ENCODE results near the gene KLRB1. TPM values are rescaled to one million over a fixed set of nuclear protein-coding genes. Genes with fewer than 3 reads are reported as not detected.
"Not testable (repeated sequence)": the region's sequence is repeated elsewhere in the genome, so short reads cannot be mapped to it uniquely, and the experiment has no call there.

The KLRB1 gene
- total and polyA plus RNA-seq, 2 of the 13 experiments (the other 11 are each of a cell fraction or from before 2014, with no cell fraction given): not detected

DNA sequence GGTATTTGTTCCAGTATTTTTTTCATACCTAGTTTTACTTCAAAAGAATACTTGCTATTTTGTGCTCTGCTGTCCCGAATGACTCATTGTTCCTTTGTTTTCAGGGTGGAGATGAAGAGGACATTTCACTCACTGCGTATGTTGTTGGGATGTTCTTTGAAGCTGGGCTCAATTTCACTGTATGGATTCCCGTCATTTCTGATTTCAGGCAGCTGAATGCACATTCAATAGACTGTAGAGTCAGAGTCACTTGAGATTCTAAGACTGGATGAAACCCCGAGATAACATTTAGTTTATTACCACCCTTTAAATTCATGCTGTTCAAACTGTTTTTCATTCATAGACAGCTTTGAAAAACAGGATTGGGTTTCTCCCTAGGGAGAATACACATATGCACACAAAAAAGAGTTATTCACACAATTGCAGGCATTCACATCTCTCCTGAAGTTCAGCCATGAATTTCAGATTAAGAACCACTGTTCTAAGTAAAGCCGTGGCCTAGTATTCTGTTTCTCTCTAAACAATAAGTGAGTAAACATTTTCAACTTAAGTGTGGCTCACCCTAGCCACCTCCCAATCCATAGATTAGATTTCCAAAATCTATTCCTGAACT, 44.8 kb downstream of the KLRB1 start:
- 100% methylated on average over 2 of the region's 5 CpGs for WGBS (ENCODE audit: low lambda C conversion rate)
- H3K27ac ChIP-seq (ENCODE audit: extremely low read length, insufficient read depth, low read length); H3K79me2 ChIP-seq (ENCODE audit: insufficient read depth, low read length); H3K9me3 ChIP-seq (ENCODE audit: low read length); DNase-seq (ENCODE audit: low spot score); H3K4me2 ChIP-seq (ENCODE audit: low read depth, low read length); POLR2A ChIA-PET; H3K4me3 ChIP-seq (replicated peaks in 1 of 3; ENCODE audit: insufficient read depth in 1 of 3, low read depth in 2 of 3, low read length in 3 of 3); intact Hi-C loops (cut with micrococcal nuclease; ENCODE audit: unreplicated experiment); H2AFZ ChIP-seq (ENCODE audit: low read length); BruUV-seq (replicated peaks); H3K36me3 ChIP-seq (replicated peaks in 1 of 2; ENCODE audit: control insufficient read depth in 1 of 2, insufficient read depth in 2 of 2, low read length in 2 of 2); ATAC-seq; FAIRE-seq; in situ Hi-C loops (cut with HindIII; ENCODE audit: extremely low pct_ligation_motif_present, low pct_unique_long_range_greater_than_20kb); H3K9ac ChIP-seq (ENCODE audit: insufficient read depth, low read depth, low read length); H4K20me1 ChIP-seq (ENCODE audit: insufficient read depth, low read length); H3K4me1 ChIP-seq (ENCODE audit: insufficient read depth, low read length); CTCF ChIA-PET (ENCODE audit: low intra/inter-chr PET ratio, low total read pairs); H3K27me3 ChIP-seq (ENCODE audit: control insufficient read depth in 1 of 2, insufficient read depth in 2 of 2, low read length in 2 of 2): not testable (repeated sequence)

DNA sequence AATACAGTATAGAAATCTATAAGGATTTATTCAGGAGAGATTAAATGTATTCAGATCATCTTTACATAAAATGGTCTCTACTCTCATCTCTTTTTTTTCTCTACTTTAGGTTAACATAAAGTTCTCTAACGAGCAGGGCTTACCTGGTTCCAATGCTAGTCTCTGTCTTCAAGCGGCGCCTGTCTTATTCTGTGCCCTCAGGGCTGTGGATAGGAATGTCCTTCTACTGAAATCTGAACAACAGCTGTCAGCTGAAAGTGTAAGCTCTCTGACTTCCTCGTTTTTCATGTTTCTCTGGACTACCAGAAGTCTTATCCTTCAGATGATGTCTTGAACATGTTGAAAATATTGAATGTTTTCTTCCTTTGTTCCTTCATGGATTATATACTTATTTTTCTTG, 62.2 kb downstream of the KLRB1 start:
- H3K4me1 ChIP-seq (ENCODE audit: insufficient read depth, low read length); H3K4me2 ChIP-seq (ENCODE audit: low read depth, low read length); in situ Hi-C loops (cut with HindIII; ENCODE audit: extremely low pct_ligation_motif_present, low pct_unique_long_range_greater_than_20kb); H3K36me3 ChIP-seq (replicated peaks in 1 of 2; ENCODE audit: control insufficient read depth in 1 of 2, insufficient read depth in 2 of 2, low read length in 2 of 2); intact Hi-C loops (cut with micrococcal nuclease; ENCODE audit: unreplicated experiment); POLR2A ChIA-PET; H4K20me1 ChIP-seq (ENCODE audit: insufficient read depth, low read length); H3K9ac ChIP-seq (ENCODE audit: insufficient read depth, low read depth, low read length); CTCF ChIA-PET (ENCODE audit: low intra/inter-chr PET ratio, low total read pairs); H3K9me3 ChIP-seq (ENCODE audit: low read length); H3K79me2 ChIP-seq (ENCODE audit: insufficient read depth, low read length); ATAC-seq; H2AFZ ChIP-seq (ENCODE audit: low read length); BruUV-seq (replicated peaks); DNase-seq (ENCODE audit: low spot score); H3K4me3 ChIP-seq (replicated peaks in 1 of 3; ENCODE audit: insufficient read depth in 1 of 3, low read depth in 2 of 3, low read length in 3 of 3); H3K27me3 ChIP-seq (ENCODE audit: control insufficient read depth in 1 of 2, insufficient read depth in 2 of 2, low read length in 2 of 2); H3K27ac ChIP-seq (ENCODE audit: extremely low read length, insufficient read depth, low read length): not testable (repeated sequence)
- FAIRE-seq: peak; percentile 39
- 88% methylated on average over 4 of the region's 4 CpGs for WGBS (ENCODE audit: low lambda C conversion rate)

Small RNA genes within 50 kb of the gene (small RNA-seq; reads per million reads assigned to genes)
- gene AC010186.4 (ENCODE audit: insufficient read depth in 2 of 3, insufficient read length in 3 of 3, low read depth in 2 of 3, low replicate concordance in 1 of 3): 0 reads per million in 3 experiments
- 0 reads per million in 3 experiments for gene RNU6-700P (ENCODE audit: insufficient read depth in 2 of 3, insufficient read length in 3 of 3, low read depth in 2 of 3, low replicate concordance in 1 of 3)

Other genes with a start within 250 kb of the KLRB1 start
- 0.69 and 2.5 TPM in 2 replicates for gene CLEC2D, start 61.8 kb upstream of the KLRB1 start, total RNA-seq (2016; rRNA removed; fragmentation: Illumina TruSeq; extraction: Trizol)
- gene CLEC2D, start 61.8 kb upstream of the KLRB1 start, polyA plus RNA-seq (2011; rRNA removed): 7.7 and 8.6 TPM in 2 replicates
- not detected in 2 replicates for gene CLECL1, start 125.2 kb upstream of the KLRB1 start, total RNA-seq (2016; rRNA removed; fragmentation: Illumina TruSeq; extraction: Trizol)
- not detected in 2 replicates for gene CLECL1, start 125.2 kb upstream of the KLRB1 start, polyA plus RNA-seq (2011; rRNA removed)
- gene CD69, start 153.0 kb upstream of the KLRB1 start, total RNA-seq (2016; rRNA removed; fragmentation: Illumina TruSeq; extraction: Trizol): not detected in 2 replicates
- gene CD69, start 153.0 kb upstream of the KLRB1 start, polyA plus RNA-seq (2011; rRNA removed): not detected in 2 replicates
- not detected in 2 replicates for gene KLRF1, start 219.6 kb upstream of the KLRB1 start, total RNA-seq (2016; rRNA removed; fragmentation: Illumina TruSeq; extraction: Trizol)
- gene KLRF1, start 219.6 kb upstream of the KLRB1 start, polyA plus RNA-seq (2011; rRNA removed): not detected in 2 replicates

All from HepG2 (cell line).